ENCODE results near the gene SUSD6.

The SUSD6 gene

GRCh38 chr14:69615496-69616407, 4.4 kb downstream of the SUSD6 start:
- FAIRE-seq (peak; percentile 98), DNase-seq (ENCODE audit: insufficient read length, low spot score) (no peak)
- TF ChIP-seq POLR2A (IDR thresholded peaks at IDR 0.05; ENCODE audit: low read depth, low read length) = peak; percentile 66; the same call in 1 of the 2 replicates
- TF ChIP-seq PAX5 (IDR thresholded peaks at IDR 0.05; ENCODE audit: insufficient read depth, low read length, severe bottlenecking) = no peak
- peak; percentile 91 for TF ChIP-seq SPI1 (IDR thresholded peaks at IDR 0.05; ENCODE audit: low read depth, low read length)

GRCh38 chr14:69616408-69616773, 5.0 kb downstream of the SUSD6 start:
- no peak for DNase-seq (ENCODE audit: insufficient read length, low spot score)
- no peak for FAIRE-seq
- no peak for TF ChIP-seq POLR2AphosphoS5 (IDR thresholded peaks at IDR 0.05; ENCODE audit: low read depth, low read length)
- no peak for TF ChIP-seq POLR2A (IDR thresholded peaks at IDR 0.05; ENCODE audit: low read depth, low read length)
- no peak for TF ChIP-seq TAF1 (IDR thresholded peaks at IDR 0.05; ENCODE audit: low read depth, low read length)
- no peak for TF ChIP-seq SPI1 (IDR thresholded peaks at IDR 0.05; ENCODE audit: low read depth, low read length)

- no peak for DNase-seq (ENCODE audit: insufficient read length, low spot score)
- peak; percentile 26 for FAIRE-seq
Measured at GRCh38 chr14:69617796-69618195, 6.4 kb downstream of the SUSD6 start.

GRCh38 chr14:69619012-69619411, 7.6 kb downstream of the SUSD6 start:
- DNase-seq (ENCODE audit: insufficient read length, low spot score) (no peak), FAIRE-seq (no peak)
- TF ChIP-seq SPI1 (IDR thresholded peaks at IDR 0.05; ENCODE audit: low read depth, low read length) = no peak
- no peak for TF ChIP-seq TAF1 (IDR thresholded peaks at IDR 0.05; ENCODE audit: low read depth, low read length)
- no peak for TF ChIP-seq PAX5 (IDR thresholded peaks at IDR 0.05; ENCODE audit: insufficient read depth, low read length, severe bottlenecking)
- TF ChIP-seq POU2F2 (IDR thresholded peaks at IDR 0.05; ENCODE audit: low read depth, low read length) = no peak
- no peak for TF ChIP-seq POLR2A (IDR thresholded peaks at IDR 0.05; ENCODE audit: low read depth, low read length)
- TF ChIP-seq POLR2AphosphoS5 (IDR thresholded peaks at IDR 0.05; ENCODE audit: low read depth, low read length) = no peak

More at GRCh38 chr14:69617796-69618195, 6.4 kb downstream of the SUSD6 start:
- TF ChIP-seq POLR2AphosphoS5 (IDR thresholded peaks at IDR 0.05; ENCODE audit: low read depth, low read length) (no peak), SPI1 (IDR thresholded peaks at IDR 0.05; ENCODE audit: low read depth, low read length) (no peak), POU2F2 (IDR thresholded peaks at IDR 0.05; ENCODE audit: low read depth, low read length) (no peak), PAX5 (IDR thresholded peaks at IDR 0.05; ENCODE audit: insufficient read depth, low read length, severe bottlenecking) (no peak), TAF1 (IDR thresholded peaks at IDR 0.05; ENCODE audit: low read depth, low read length) (no peak), POLR2A (IDR thresholded peaks at IDR 0.05; ENCODE audit: low read depth, low read length) (no peak)

- FAIRE-seq = peak; percentile 79
- TF ChIP-seq TAF1 (IDR thresholded peaks at IDR 0.05; ENCODE audit: low read depth, low read length) (no peak), PAX5 (IDR thresholded peaks at IDR 0.05; ENCODE audit: insufficient read depth, low read length, severe bottlenecking) (no peak), POU2F2 (IDR thresholded peaks at IDR 0.05; ENCODE audit: low read depth, low read length) (no peak), SPI1 (IDR thresholded peaks at IDR 0.05; ENCODE audit: low read depth, low read length) (no peak), POLR2AphosphoS5 (IDR thresholded peaks at IDR 0.05; ENCODE audit: low read depth, low read length) (no peak), POLR2A (IDR thresholded peaks at IDR 0.05; ENCODE audit: low read depth, low read length) (no peak)
Measured at GRCh38 chr14:69620211-69620611, 8.8 kb downstream of the SUSD6 start.

GRCh38 chr14:69620981-69621380, 9.6 kb downstream of the SUSD6 start:
- TF ChIP-seq TAF1 (IDR thresholded peaks at IDR 0.05; ENCODE audit: low read depth, low read length) (no peak), PAX5 (IDR thresholded peaks at IDR 0.05; ENCODE audit: insufficient read depth, low read length, severe bottlenecking) (no peak), POU2F2 (IDR thresholded peaks at IDR 0.05; ENCODE audit: low read depth, low read length) (no peak), POLR2AphosphoS5 (IDR thresholded peaks at IDR 0.05; ENCODE audit: low read depth, low read length) (no peak), POLR2A (IDR thresholded peaks at IDR 0.05; ENCODE audit: low read depth, low read length) (no peak), SPI1 (IDR thresholded peaks at IDR 0.05; ENCODE audit: low read depth, low read length) (no peak)
- FAIRE-seq (peak; percentile 16), DNase-seq (ENCODE audit: insufficient read length, low spot score) (no peak)

More at GRCh38 chr14:69620211-69620611, 8.8 kb downstream of the SUSD6 start:
- no peak for DNase-seq (ENCODE audit: insufficient read length, low spot score)

- DNase-seq (ENCODE audit: insufficient read length, low spot score) (no peak), FAIRE-seq (peak; percentile 74)
- TF ChIP-seq PAX5 (IDR thresholded peaks at IDR 0.05; ENCODE audit: insufficient read depth, low read length, severe bottlenecking) (no peak), TAF1 (IDR thresholded peaks at IDR 0.05; ENCODE audit: low read depth, low read length) (no peak), POLR2AphosphoS5 (IDR thresholded peaks at IDR 0.05; ENCODE audit: low read depth, low read length) (no peak), SPI1 (IDR thresholded peaks at IDR 0.05; ENCODE audit: low read depth, low read length) (no peak), POLR2A (IDR thresholded peaks at IDR 0.05; ENCODE audit: low read depth, low read length) (no peak), POU2F2 (IDR thresholded peaks at IDR 0.05; ENCODE audit: low read depth, low read length) (no peak)
Measured at GRCh38 chr14:69624136-69624535, 12.7 kb downstream of the SUSD6 start.

- peak; percentile 99 for FAIRE-seq
- no peak for TF ChIP-seq PAX5 (IDR thresholded peaks at IDR 0.05; ENCODE audit: insufficient read depth, low read length, severe bottlenecking)
- peak; percentile 14; the same call in 1 of the 2 replicates for TF ChIP-seq POLR2AphosphoS5 (IDR thresholded peaks at IDR 0.05; ENCODE audit: low read depth, low read length)
- TF ChIP-seq TAF1 (IDR thresholded peaks at IDR 0.05; ENCODE audit: low read depth, low read length) = no peak
- no peak; the same call in 1 of the 2 replicates for TF ChIP-seq POLR2A (IDR thresholded peaks at IDR 0.05; ENCODE audit: low read depth, low read length)
- no peak for TF ChIP-seq POU2F2 (IDR thresholded peaks at IDR 0.05; ENCODE audit: low read depth, low read length)
- TF ChIP-seq SPI1 (IDR thresholded peaks at IDR 0.05; ENCODE audit: low read depth, low read length) = 0 out of 2 replicates have a peak, but pooled peaks have one; percentile 30
- DNase-seq (ENCODE audit: insufficient read length, low spot score) = no peak
Measured at GRCh38 chr14:69625299-69626131, 14.1 kb downstream of the SUSD6 start.

- DNase-seq (ENCODE audit: insufficient read length, low spot score) = no peak
- FAIRE-seq = no peak
- 0 out of 2 replicates have a peak, but pooled peaks have one; percentile 8 for TF ChIP-seq POLR2AphosphoS5 (IDR thresholded peaks at IDR 0.05; ENCODE audit: low read depth, low read length)
- TF ChIP-seq TAF1 (IDR thresholded peaks at IDR 0.05; ENCODE audit: low read depth, low read length) = no peak
- no peak for TF ChIP-seq POLR2A (IDR thresholded peaks at IDR 0.05; ENCODE audit: low read depth, low read length)
- no peak for TF ChIP-seq POU2F2 (IDR thresholded peaks at IDR 0.05; ENCODE audit: low read depth, low read length)
- TF ChIP-seq SPI1 (IDR thresholded peaks at IDR 0.05; ENCODE audit: low read depth, low read length) = no peak
- no peak for TF ChIP-seq PAX5 (IDR thresholded peaks at IDR 0.05; ENCODE audit: insufficient read depth, low read length, severe bottlenecking)
Measured at GRCh38 chr14:69626132-69626500, 14.7 kb downstream of the SUSD6 start.

Measured in GM12891 (cell line).